ENCODE measurements around the gene SCN1A. TPM values are rescaled to one million over a fixed set of nuclear protein-coding genes. Genes with fewer than 3 reads are reported as not detected.

SCN1A gene
- total and polyA plus RNA-seq, 10 donors: under 0.01 TPM; not detected in 9

DNA sequence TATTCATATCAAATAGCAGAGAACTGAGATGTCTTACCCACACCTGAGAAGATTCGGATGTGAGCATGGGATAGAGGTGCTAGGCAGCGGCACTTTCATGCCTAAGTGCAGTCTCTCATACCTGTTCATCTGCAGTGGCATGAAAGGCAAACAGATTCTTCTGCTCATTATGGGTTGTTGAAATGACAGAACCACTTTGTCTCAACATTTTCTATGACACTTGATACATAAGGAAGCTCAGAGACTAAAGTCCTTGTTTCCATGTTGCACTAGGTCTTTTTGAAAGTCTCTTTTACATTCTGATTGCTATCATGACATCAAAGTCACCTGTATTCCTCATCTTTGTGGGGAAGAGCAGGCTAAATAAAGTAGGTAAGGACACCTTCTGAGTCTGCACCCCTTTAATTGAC is 8.0 kb upstream of the SCN1A start:
- WGBS, 5 donors: 77 to 97% (median 93%) methylated on average over 2 of the region's 2 CpGs
- intact Hi-C loops (cut with DNase I; ENCODE audit: low total_unique reads): no loop called here

GRCh38 chr2:166135152-166135848 is 7.5 kb upstream of the SCN1A start:
- DNase-seq: no peak
- TF ChIP-seq CTCF (IDR thresholded peaks at IDR 0.05 in 8 of 11, conservative IDR thresholded peaks at IDR 0.05 in 3 of 11) (no peak), POLR2A (IDR thresholded peaks at IDR 0.05) (no peak), POLR2AphosphoS5 (IDR thresholded peaks at IDR 0.05) (no peak)

More for the DNA sequence above, 8.0 kb upstream of the SCN1A start:
- TF ChIP-seq POLR2AphosphoS5 (IDR thresholded peaks at IDR 0.05) (no peak), CTCF (IDR thresholded peaks at IDR 0.05 in 8 of 11, conservative IDR thresholded peaks at IDR 0.05 in 3 of 11) (no peak), POLR2A (IDR thresholded peaks at IDR 0.05) (no peak)
- Histone ChIP-seq H3K9me3 (peaks cover 0 to 3% (median 0%) of the 10 kb centered on the region in 8 donors), H3K27me3 (replicated peaks in 1 of 7) (peaks cover 0 to 15% (median 0%) of the 10 kb centered on the region in 7 donors), H3K4me3 (no peak overlapping the region), H3K4me1 (no peaks in the 10 kb centered on the region), H3K36me3 (no peaks in the 10 kb centered on the region), H3K27ac (no peak overlapping the region)
- DNase-seq: no peak

GRCh38 chr2:166134252-166135151 is 6.7 kb upstream of the SCN1A start:
- Histone ChIP-seq H3K27ac (no peak overlapping the region), H3K4me3 (no peak overlapping the region), H3K9me3 (peaks cover 0 to 2% (median 0%) of the 10 kb centered on the region in 8 donors), H3K27me3 (replicated peaks in 1 of 7) (peaks cover 0 to 27% (median 0%) of the 10 kb centered on the region in 7 donors), H3K4me1 (no peaks in the 10 kb centered on the region), H3K36me3 (no peaks in the 10 kb centered on the region)
- TF ChIP-seq CTCF (IDR thresholded peaks at IDR 0.05 in 8 of 11, conservative IDR thresholded peaks at IDR 0.05 in 3 of 11) (no peak), POLR2A (IDR thresholded peaks at IDR 0.05) (no peak), POLR2AphosphoS5 (IDR thresholded peaks at IDR 0.05) (no peak)
- no peak for DNase-seq
- WGBS, 5 donors: 77 to 93% (median 82%) methylated on average over 3 of the region's 3 CpGs
- intact Hi-C loops (cut with DNase I; ENCODE audit: low total_unique reads): loop anchor here (5.0 kb wide), 1 partner anchor 77 kb away; no protein-coding TSS in a partner anchor

More at GRCh38 chr2:166135152-166135848, 7.5 kb upstream of the SCN1A start:
- Histone ChIP-seq H3K27me3 (replicated peaks in 1 of 7) (peaks cover 0 to 20% (median 0%) of the 10 kb centered on the region in 7 donors), H3K4me3 (no peak overlapping the region), H3K36me3 (no peaks in the 10 kb centered on the region), H3K9me3 (peaks cover 0 to 3% (median 0%) of the 10 kb centered on the region in 8 donors), H3K4me1 (no peaks in the 10 kb centered on the region), H3K27ac (no peak overlapping the region)
- intact Hi-C loops (cut with DNase I; ENCODE audit: low total_unique reads): no loop called here
- WGBS, 5 donors: 70 to 87% (median 79%) methylated on average over 6 of the region's 6 CpGs

Data from spleen (tissue), 11 donors.